B cell (primary cell): ENCODE measurements around the gene SENP3. TPM values are rescaled to one million over a fixed set of nuclear protein-coding genes. Genes with fewer than 3 reads are reported as not detected.

ENCODE experiments used
- ATAC-seq: fragments of 200-7000 bp; cut with Tn5 transposase; one replicate; pipeline ENCODE4 v1.10.0; 2021; ENCODE audit warnings: low read depth, mild to moderate bottlenecking, moderate number of reproducible peaks, moderate library complexity
- CTCF ChIA-PET: fragments of 350-600 bp; sonication (Branson Sonifier 250); formaldehyde crosslinking; loops from one replicate; lab custom pipeline; 2021; ENCODE audit warnings: antibody characterized with exemption, inconsistent platforms; lab: Charles Lee
- POLR2A ChIA-PET: fragments of 350-600 bp; sonication (Branson Sonifier 250); formaldehyde crosslinking; loops from one replicate; lab custom pipeline; 2021; ENCODE audit warnings: antibody characterized with exemption; lab: Charles Lee
- DNase-seq: peaks from one replicate; pipeline ENCODE4 v3.0.0; 2013
- H2AFZ ChIP-seq: 2 replicates; pipeline ENCODE4 v1.6.1; 2012; ENCODE audit warnings: mild to moderate bottlenecking, low read depth, low read length; ENCODE audit not compliant: insufficient read depth, poor library complexity, severe bottlenecking
- H3K27ac ChIP-seq, 2 donors: 1 replicate in 1 of 2; 2 replicates in 1 of 2; pipeline ENCODE4 v1.5.1; 2012 to 2013; ENCODE audit warnings: low read length in 2 of 2, mild to moderate bottlenecking in 2 of 2, moderate library complexity in 1 of 2
- H3K27me3 ChIP-seq, 4 experiments: fragments of 200-600 bp in 1 of 4; sonication (generic) in 1 of 4; replicated peaks in 1 of 4; 1 replicate in 2 of 4; 2 replicates in 2 of 4; pipeline versions ENCODE4 v1.6.1 to v1.7.0; 2013 to 2016; ENCODE audit warnings: low read length in 3 of 4, mild to moderate bottlenecking in 2 of 4, mixed read lengths in 1 of 4, moderate library complexity in 1 of 4; ENCODE audit not compliant: insufficient read depth in 4 of 4, control insufficient read depth in 3 of 4; ENCODE audit errors: control extremely low read depth in 1 of 4
- H3K36me3 ChIP-seq, 2 experiments: replicated peaks in 1 of 2; 1 replicate in 1 of 2; 2 replicates in 1 of 2; pipeline versions ENCODE4 v1.6.1 to v1.7.1; 2013; ENCODE audit warnings: low read length in 1 of 2; ENCODE audit not compliant: insufficient read depth in 2 of 2, control insufficient read depth in 1 of 2; ENCODE audit errors: control extremely low read depth in 1 of 2, extremely low read depth in 1 of 2
- H3K4me1 ChIP-seq, 2 donors: fragments of 200-600 bp in 1 of 2; sonication (generic) in 1 of 2; 1 replicate in 1 of 2; 2 replicates in 1 of 2; pipeline versions ENCODE4 v1.5.1 to v1.6.1; 2013 to 2017; ENCODE audit warnings: low read length in 2 of 2; ENCODE audit not compliant: control insufficient read depth in 2 of 2, insufficient read depth in 2 of 2
- H3K4me2 ChIP-seq: replicated peaks from 2 replicates; pipeline ENCODE3; 2012; ENCODE audit warnings: mild to moderate bottlenecking, low read depth, low read length; ENCODE audit not compliant: poor library complexity, severe bottlenecking
- H3K4me3 ChIP-seq, 5 experiments: fragments of 200-600 bp in 1 of 5; sonication (generic) in 1 of 5; 1 replicate in 3 of 5; 2 replicates in 2 of 5; pipeline versions ENCODE4 v1.5.1 to v1.7.0; 2011 to 2016; ENCODE audit warnings: low read length in 4 of 5, mild to moderate bottlenecking in 4 of 5, low read depth in 2 of 5, control low read depth in 1 of 5, moderate library complexity in 1 of 5; ENCODE audit not compliant: insufficient read depth in 1 of 5; ENCODE audit errors: control extremely low read depth in 1 of 5, extremely low read depth in 1 of 5
- H3K79me2 ChIP-seq: fragments of 200-600 bp; sonication (generic); one replicate; pipeline ENCODE4 v1.6.0; 2016; ENCODE audit warnings: low read length; ENCODE audit not compliant: control insufficient read depth, insufficient read depth
- H3K9ac ChIP-seq: fragments of 200-600 bp; sonication (generic); 2 replicates; pipeline ENCODE4 v1.6.1; 2017; ENCODE audit warnings: mild to moderate bottlenecking, low read length, moderate library complexity
- H3K9me3 ChIP-seq, 3 donors: one replicate each; pipeline versions ENCODE4 v1.6.1 to v1.7.1; 2013; ENCODE audit warnings: low read length in 2 of 3; ENCODE audit not compliant: control insufficient read depth in 2 of 3, insufficient read depth in 1 of 3; ENCODE audit errors: control extremely low read depth in 1 of 3
- H4K20me1 ChIP-seq: 2 replicates; pipeline ENCODE4 v1.6.0; 2012; ENCODE audit warnings: mild to moderate bottlenecking, low read length; ENCODE audit not compliant: insufficient read depth, control insufficient read depth, poor library complexity, severe bottlenecking
- H3K27ac Mint-ChIP-seq: one replicate; pipeline ENCODE4 v1.8.0; 2021; ENCODE audit warnings: mixed read lengths
- H3K27me3 Mint-ChIP-seq: one replicate; pipeline ENCODE4 v1.8.0; 2021; ENCODE audit warnings: mixed read lengths
- H3K4me1 Mint-ChIP-seq: one replicate; pipeline ENCODE4 v1.8.0; 2021; ENCODE audit warnings: mixed read lengths
- H3K4me3 Mint-ChIP-seq: one replicate; pipeline ENCODE4 v1.8.0; 2021; ENCODE audit warnings: mixed read lengths
- H3K9me3 Mint-ChIP-seq: one replicate; pipeline ENCODE4 v1.8.0; 2022; ENCODE audit warnings: mixed read lengths; ENCODE audit not compliant: insufficient read depth
- EZH2 ChIP-seq: IDR thresholded peaks from 2 replicates; pipeline ENCODE4 v1.6.1; 2012; ENCODE audit warnings: borderline replicate concordance, low read depth, mild to moderate bottlenecking, moderate library complexity, low read length; ENCODE audit not compliant: insufficient read depth, poor library complexity, severe bottlenecking
- WGBS: methylation state at CpG from one replicate; pipeline ENCODE4 v1.1.5; 2013; ENCODE audit warnings: missing lambda C conversion rate; ENCODE audit not compliant: insufficient coverage; 5-methylcytosine and 5-hydroxymethylcytosine counted together
- intact Hi-C: fragments of 100-400 bp; cut with micrococcal nuclease; formaldehyde crosslinking; loops from one replicate; pipeline ENCODE4 v1.10.0; 2022
- polyA plus RNA-seq: library from polyadenylated mRNA; depleted of rRNA; stranded (reverse); fragments of >200 nt; gene quantifications from 2 replicates; pipeline ENCODE4 v1.2.3, GENCODE V29; 2012
- total RNA-seq, 2 donors: library from RNA; stranded (reverse); fragments of 120-200 nt in 1 of 2; gene quantifications; 1 replicate in 1 of 2; 2 replicates in 1 of 2; pipeline versions ENCODE4 v1.2.3 to v1.2.4, GENCODE V29; 2013 to 2022
- TF ChIP-seq, protein P1 (sequence below): fragments of 200-600 bp; IDR thresholded peaks from one replicate; pipeline ENCODE4 v1.8.0; 2022; ENCODE audit warnings: antibody characterized with exemption, mild to moderate bottlenecking

The SENP3 gene
- total and polyA plus RNA-seq, 2 donors (not counting 1 experiment from before 2014, with no cell fraction given): 45.1 to 57.1 TPM

DNA sequence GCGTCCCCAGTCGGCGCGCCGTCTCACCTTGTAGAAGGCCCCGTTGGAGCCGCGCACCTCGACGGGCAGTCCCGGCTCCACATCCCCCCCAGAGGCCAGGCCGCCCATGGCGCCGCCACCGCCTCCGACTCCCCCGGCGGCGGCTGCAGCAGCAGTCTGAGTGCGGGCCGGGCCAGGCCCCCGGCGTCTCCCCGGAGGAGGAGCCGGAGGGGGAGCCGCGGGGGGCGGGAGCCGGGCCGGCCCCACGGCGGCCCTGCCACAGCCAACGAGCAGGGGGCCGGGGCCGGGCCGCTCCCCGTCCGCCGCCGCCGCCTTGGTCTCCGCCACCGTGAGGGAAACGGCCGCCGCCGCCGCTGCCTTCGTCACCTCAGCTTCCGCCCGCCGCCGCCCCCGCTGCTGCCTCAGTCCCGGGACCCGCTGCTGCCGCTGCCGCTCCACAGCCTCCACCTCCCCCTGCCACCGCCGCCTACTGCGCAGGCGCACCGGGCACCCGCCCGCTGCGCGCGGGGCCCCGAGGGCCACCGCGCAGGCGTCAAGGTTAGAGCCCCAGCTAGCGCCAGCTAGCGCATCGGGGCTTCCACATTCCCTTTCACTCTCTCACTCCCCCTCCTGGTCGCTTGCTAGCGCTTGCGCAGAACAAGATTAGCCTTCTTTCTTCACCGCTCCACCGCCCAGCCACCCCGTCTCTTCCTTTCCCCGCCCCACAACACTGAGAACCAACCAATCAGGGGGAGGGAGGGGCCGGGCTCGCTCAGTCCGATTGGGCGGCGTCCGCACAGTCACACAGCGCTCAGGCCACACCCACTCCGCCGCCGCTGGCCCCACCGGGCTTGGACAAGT, 52.9 kb downstream of the SENP3 start, which contains the start of gene FXR2:
Gene FXR2, minus strand, starts transcription at position 473 of the 840 bp plus-strand sequence. Its CDS starts 365 bp downstream, at position 108.
- Mint-ChIP-seq H3K4me1 (peaks cover 22% of the 10 kb centered on the region), H3K4me3 (peak within 1 kb of the TSS; percentile 88), H3K27ac (peak within 1 kb of the TSS; percentile 93), H3K27me3 (no peaks in the 10 kb centered on the region), H3K9me3 (no peaks in the 10 kb centered on the region)
- Histone ChIP-seq H3K36me3 (peaks cover 1 to 12% of the 10 kb centered on the region in 2 experiments), H3K4me2 (peak within 1 kb of the TSS; percentile 82), H3K4me3 (peak within 1 kb of the TSS; percentile 73 to 82 (median 76)), H3K9ac (peak within 1 kb of the TSS; percentile 84), H3K27me3 (no peaks in the 10 kb centered on the region), H4K20me1 (peaks cover 25% of the 10 kb centered on the region), H3K27ac (peak within 1 kb of the TSS; percentile 67 to 85), H2AFZ (peak within 1 kb of the TSS; percentile 75), H3K9me3 (no peaks in the 10 kb centered on the region), H3K4me1 (peaks cover 12 to 26% of the 10 kb centered on the region in 2 donors), H3K79me2 (peaks cover 45% of the 10 kb centered on the region)
- POLR2A ChIA-PET: interaction anchor here (0.6 to 2.9 kb wide), 11 partner anchors 13 to 236 kb away, joined by 3 to 35 read pairs (median 3); partner anchors contain the start of genes CD68, MPDU1, POLR2A and SAT2
- ATAC-seq: peak; percentile 89
- CTCF ChIA-PET: interaction anchor here (0.6 to 2.5 kb wide), 17 partner anchors 9 to 100 kb away, joined by 3 to 14 read pairs (median 4); partner anchors contain the start of genes ATP1B2, SAT2, SOX15 and TP53
- intact Hi-C loops: loop anchor here (1.0 to 10.0 kb wide), 7 partner anchors 13 to 307 kb away; partner anchors contain the start of genes ATP1B2, EIF5A, SAT2 and TP53
- peak; percentile 100 for DNase-seq
- WGBS: under 1% methylated on average over 93 of the region's 93 CpGs
- TF ChIP-seq, protein P1, sequence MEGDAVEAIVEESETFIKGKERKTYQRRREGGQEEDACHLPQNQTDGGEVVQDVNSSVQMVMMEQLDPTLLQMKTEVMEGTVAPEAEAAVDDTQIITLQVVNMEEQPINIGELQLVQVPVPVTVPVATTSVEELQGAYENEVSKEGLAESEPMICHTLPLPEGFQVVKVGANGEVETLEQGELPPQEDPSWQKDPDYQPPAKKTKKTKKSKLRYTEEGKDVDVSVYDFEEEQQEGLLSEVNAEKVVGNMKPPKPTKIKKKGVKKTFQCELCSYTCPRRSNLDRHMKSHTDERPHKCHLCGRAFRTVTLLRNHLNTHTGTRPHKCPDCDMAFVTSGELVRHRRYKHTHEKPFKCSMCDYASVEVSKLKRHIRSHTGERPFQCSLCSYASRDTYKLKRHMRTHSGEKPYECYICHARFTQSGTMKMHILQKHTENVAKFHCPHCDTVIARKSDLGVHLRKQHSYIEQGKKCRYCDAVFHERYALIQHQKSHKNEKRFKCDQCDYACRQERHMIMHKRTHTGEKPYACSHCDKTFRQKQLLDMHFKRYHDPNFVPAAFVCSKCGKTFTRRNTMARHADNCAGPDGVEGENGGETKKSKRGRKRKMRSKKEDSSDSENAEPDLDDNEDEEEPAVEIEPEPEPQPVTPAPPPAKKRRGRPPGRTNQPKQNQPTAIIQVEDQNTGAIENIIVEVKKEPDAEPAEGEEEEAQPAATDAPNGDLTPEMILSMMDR: peak; percentile 64
- no peak for TF ChIP-seq EZH2
